ENCODE results near the gene TMEM181. TPM values are rescaled to one million over a fixed set of nuclear protein-coding genes. Genes with fewer than 3 reads are reported as not detected.

Gene TMEM181
- polyA plus RNA-seq, 1 donor from 2014 or later = 2.2 TPM

GRCh38 chr6:158564243-158565121 is 4.6 kb downstream of the TMEM181 start:
- Mint-ChIP-seq H3K36me3 (peaks cover 4% of the 10 kb centered on the region), H3K4me3 (peak overlapping the region in 2 of 4 donors; percentile 32 to 36), H3K9me3 (no peaks in the 10 kb centered on the region), H3K27me3 (no peaks in the 10 kb centered on the region), H3K27ac (no peak overlapping the region), H3K4me1 (peaks cover 32 to 44% (median 32%) of the 10 kb centered on the region in 3 donors)

- H3K9me3 Mint-ChIP-seq = no peaks in the 10 kb centered on the region
- peaks cover 32 to 47% (median 35%) of the 10 kb centered on the region in 3 donors for H3K4me1 Mint-ChIP-seq
- peak overlapping the region in 1 of 3 donors; percentile 33 for H3K27ac Mint-ChIP-seq
- peak overlapping the region in 2 of 4 donors; percentile 27 to 36 for H3K4me3 Mint-ChIP-seq
- H3K36me3 Mint-ChIP-seq = peaks cover 4% of the 10 kb centered on the region
- no peaks in the 10 kb centered on the region for H3K27me3 Mint-ChIP-seq
These were observed 5.2 kb downstream of the TMEM181 start for GRCh38 chr6:158565122-158565429.

DNA sequence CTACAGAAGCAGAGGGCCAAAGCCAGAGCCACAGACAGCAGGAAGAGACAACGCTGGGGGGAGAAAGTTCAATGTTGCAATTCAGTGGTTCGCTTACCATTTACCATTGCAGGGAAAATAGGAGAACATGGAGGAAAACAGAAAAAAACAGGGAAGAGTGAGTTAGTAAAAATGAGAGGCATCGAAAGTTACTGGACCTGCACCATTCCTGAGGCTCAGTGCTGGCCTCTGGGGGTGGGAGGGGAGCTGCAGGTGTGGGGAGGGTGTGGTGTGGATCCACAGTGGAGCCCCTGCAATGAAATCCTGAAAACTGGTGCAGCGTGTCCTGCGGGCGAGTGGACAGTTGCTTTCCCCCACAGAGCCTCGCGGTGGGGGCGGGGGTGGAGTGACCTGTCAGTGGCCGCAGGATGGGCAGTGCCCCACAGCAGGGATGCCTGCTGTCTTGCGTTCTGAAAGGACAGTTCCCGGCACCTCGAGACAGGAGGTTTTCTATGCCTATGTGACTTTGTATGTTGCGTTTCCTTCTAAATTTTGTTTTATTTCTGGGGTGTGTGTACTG is 5.7 kb downstream of the TMEM181 start:
- Mint-ChIP-seq H3K4me1 (peaks cover 31 to 50% (median 34%) of the 10 kb centered on the region in 3 donors), H3K4me3 (no peak overlapping the region), H3K9me3 (no peaks in the 10 kb centered on the region), H3K27me3 (no peaks in the 10 kb centered on the region), H3K36me3 (peaks cover 4% of the 10 kb centered on the region), H3K27ac (peak overlapping the region in 1 of 3 donors; percentile 48)

DNA sequence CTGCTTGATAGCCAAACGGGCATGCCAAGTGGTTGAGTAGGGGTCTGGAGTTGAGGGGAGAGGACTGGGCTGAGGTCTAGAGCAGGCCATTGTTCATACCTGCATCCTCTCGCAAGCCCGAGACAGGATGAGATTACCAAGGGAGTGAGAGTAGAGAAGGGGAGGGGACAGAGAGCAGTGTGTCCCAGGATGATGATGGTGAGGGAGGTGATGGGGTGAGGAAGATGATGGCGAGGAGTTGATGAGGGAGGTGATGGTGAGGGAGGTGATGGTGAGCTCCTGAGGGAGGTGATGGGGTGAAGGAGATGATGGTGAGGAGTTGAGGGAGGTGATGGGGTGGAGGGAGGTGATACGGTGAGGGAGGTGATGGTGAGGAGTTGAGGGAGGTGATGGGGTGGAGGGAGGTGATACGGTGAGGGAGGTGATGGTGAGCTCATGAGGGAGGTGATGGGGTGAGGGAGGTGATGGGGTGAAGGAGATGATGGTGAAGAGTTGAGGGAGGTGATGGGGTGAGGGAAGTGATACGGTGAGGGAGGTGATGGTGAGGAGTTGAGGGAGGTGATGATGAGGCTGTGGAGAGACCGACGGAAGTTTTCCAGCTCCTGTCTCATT is 6.4 kb downstream of the TMEM181 start:
- Mint-ChIP-seq H3K9me3 (no peaks in the 10 kb centered on the region), H3K36me3 (peaks cover 4% of the 10 kb centered on the region), H3K4me3 (no peak overlapping the region), H3K27ac (peak overlapping the region in 1 of 3 donors; percentile 48), H3K27me3 (no peaks in the 10 kb centered on the region), H3K4me1 (peaks cover 24 to 44% (median 28%) of the 10 kb centered on the region in 3 donors)

DNA sequence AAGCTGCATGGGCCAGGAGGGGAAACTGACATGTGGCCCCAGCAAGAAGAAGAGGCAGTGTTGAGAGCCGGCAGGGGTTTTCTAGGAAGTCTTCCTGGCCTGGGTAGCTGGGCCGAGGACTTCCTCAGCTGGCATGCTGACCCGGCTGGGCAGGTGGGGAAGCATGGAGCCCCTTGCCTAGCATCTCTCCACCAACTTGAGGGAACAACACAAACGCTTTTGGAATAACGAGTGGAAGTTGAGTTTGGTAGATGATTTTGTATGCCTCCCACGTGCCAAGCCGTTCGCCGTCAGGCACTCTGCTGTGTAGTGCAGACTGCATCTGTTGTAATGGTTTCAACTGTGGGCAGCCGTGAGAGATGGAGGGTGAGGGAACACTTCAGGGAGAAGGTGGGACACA is 7.3 kb downstream of the TMEM181 start:
- H3K36me3 Mint-ChIP-seq = peaks cover 4% of the 10 kb centered on the region
- no peaks in the 10 kb centered on the region for H3K27me3 Mint-ChIP-seq
- peaks cover 16 to 41% (median 26%) of the 10 kb centered on the region in 3 donors for H3K4me1 Mint-ChIP-seq
- peak overlapping the region in 2 of 4 donors; percentile 30 to 74 for H3K4me3 Mint-ChIP-seq
- H3K9me3 Mint-ChIP-seq = no peaks in the 10 kb centered on the region
- H3K27ac Mint-ChIP-seq = peak overlapping the region in 2 of 3 donors; percentile 13 to 92

DNA sequence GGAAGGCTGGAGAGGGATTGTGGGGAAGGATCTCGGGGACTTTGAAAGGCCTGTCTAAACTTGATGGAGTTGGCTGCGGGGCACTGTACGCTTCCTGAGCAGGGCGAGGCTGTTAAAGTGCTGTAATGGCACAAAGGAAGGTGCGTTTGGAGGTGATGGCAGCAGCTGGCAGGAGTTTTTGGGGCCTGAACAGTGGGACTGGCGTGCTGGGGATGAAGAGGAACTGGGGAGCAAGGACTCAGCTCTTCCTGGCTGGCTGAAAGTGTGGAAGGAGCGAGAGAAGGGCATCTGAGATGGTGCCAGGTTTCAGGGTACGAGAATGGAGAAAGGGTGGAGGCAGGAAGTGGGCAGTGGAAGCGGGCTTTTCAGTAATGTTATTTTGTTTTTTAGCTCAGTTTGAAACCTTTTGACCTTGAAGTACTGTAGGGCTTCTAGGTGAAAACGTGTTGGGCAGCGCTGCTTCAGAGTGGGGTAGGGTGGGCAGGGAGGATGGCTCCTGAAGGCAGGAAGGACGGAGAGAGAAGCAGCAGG is 8.0 kb downstream of the TMEM181 start:
- Mint-ChIP-seq H3K36me3 (peaks cover 4% of the 10 kb centered on the region), H3K4me1 (peaks cover 16 to 39% (median 22%) of the 10 kb centered on the region in 3 donors), H3K27ac (peak overlapping the region in 2 of 3 donors; percentile 9 to 92), H3K4me3 (peak overlapping the region in 1 of 4 donors; percentile 50), H3K9me3 (no peaks in the 10 kb centered on the region), H3K27me3 (no peaks in the 10 kb centered on the region)

GRCh38 chr6:158568549-158568948 is 8.7 kb downstream of the TMEM181 start:
- Mint-ChIP-seq H3K27me3 (no peaks in the 10 kb centered on the region), H3K9me3 (no peaks in the 10 kb centered on the region), H3K4me3 (peak overlapping the region in 1 of 4 donors; percentile 39), H3K4me1 (peaks cover 16 to 41% (median 23%) of the 10 kb centered on the region in 3 donors), H3K36me3 (peaks cover 4% of the 10 kb centered on the region), H3K27ac (peak overlapping the region in 1 of 3 donors; percentile 92)

GRCh38 chr6:158569036-158569435 is 9.1 kb downstream of the TMEM181 start:
- no peak overlapping the region for H3K4me3 Mint-ChIP-seq
- peaks cover 16 to 41% (median 23%) of the 10 kb centered on the region in 3 donors for H3K4me1 Mint-ChIP-seq
- no peaks in the 10 kb centered on the region for H3K9me3 Mint-ChIP-seq
- no peaks in the 10 kb centered on the region for H3K27me3 Mint-ChIP-seq
- peaks cover 4% of the 10 kb centered on the region for H3K36me3 Mint-ChIP-seq
- H3K27ac Mint-ChIP-seq = no peak overlapping the region

- Mint-ChIP-seq H3K4me1 (peaks cover 21 to 33% (median 24%) of the 10 kb centered on the region in 3 donors), H3K9me3 (no peaks in the 10 kb centered on the region), H3K27ac (no peak overlapping the region)
These were observed 10.7 kb downstream of the TMEM181 start for GRCh38 chr6:158570681-158570962.

DNA sequence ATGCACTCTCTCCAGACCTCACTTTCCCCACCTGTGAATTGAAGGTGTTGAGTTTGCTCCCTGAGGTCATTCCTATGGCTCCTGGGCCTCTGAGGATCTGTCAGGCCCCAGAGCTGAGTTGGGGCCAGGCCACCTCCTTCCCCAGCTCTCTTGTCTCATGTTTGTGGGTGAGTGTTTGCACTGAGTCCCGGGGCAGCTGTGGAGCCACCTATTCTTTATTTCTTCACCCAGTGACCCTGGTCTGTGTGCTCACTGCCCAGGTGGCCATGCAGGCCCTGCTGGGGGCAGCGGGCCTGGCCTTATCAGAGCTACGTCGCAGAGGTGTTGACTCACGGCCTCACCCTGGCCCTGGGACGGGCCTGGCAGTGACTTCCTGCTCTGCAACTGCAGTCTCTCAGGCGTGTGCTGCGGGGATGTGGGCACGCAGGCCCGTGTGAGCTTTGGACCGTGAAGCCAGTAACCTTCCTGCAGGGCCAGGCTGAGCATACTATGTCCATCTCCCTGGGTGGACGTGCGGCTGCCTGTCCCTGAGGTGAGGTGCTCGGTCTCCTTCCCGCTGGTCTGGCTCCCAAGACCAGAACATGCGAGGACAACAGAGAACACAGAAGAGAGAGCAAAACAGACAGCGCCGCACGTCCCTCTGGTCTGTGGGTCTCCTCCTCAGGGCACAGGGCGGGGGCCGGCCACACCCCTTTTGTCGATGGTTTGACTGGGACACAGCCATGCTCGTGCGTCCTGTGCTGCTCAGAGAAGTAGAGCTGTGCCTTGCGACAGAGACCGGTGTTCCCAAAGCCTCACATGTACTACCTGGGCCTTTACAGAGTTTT is 12.1 kb downstream of the TMEM181 start:
- no peaks in the 10 kb centered on the region for H3K27me3 Mint-ChIP-seq
- peak overlapping the region in 1 of 3 donors; percentile 98 for H3K27ac Mint-ChIP-seq
- peak overlapping the region in 2 of 4 donors; percentile 51 to 55 for H3K4me3 Mint-ChIP-seq
- H3K4me1 Mint-ChIP-seq = peaks cover 20 to 30% (median 24%) of the 10 kb centered on the region in 3 donors
- peaks cover 4% of the 10 kb centered on the region for H3K36me3 Mint-ChIP-seq
- H3K9me3 Mint-ChIP-seq = peaks cover 0 to under 1% (median 0%) of the 10 kb centered on the region in 3 donors

More at GRCh38 chr6:158570681-158570962, 10.7 kb downstream of the TMEM181 start:
- H3K27me3 Mint-ChIP-seq = no peaks in the 10 kb centered on the region
- no peak overlapping the region for H3K4me3 Mint-ChIP-seq
- peaks cover 2% of the 10 kb centered on the region for H3K36me3 Mint-ChIP-seq

GRCh38 chr6:158572653-158573541 is 13.0 kb downstream of the TMEM181 start:
- peak overlapping the region in 2 of 3 donors; percentile 73 to 98 for H3K27ac Mint-ChIP-seq
- H3K4me1 Mint-ChIP-seq = peaks cover 18 to 22% (median 19%) of the 10 kb centered on the region in 3 donors
- peaks cover 0 to 3% (median 0%) of the 10 kb centered on the region in 3 donors for H3K9me3 Mint-ChIP-seq
- H3K36me3 Mint-ChIP-seq = peaks cover 8% of the 10 kb centered on the region
- H3K4me3 Mint-ChIP-seq = peak overlapping the region in 1 of 4 donors; percentile 78
- no peaks in the 10 kb centered on the region for H3K27me3 Mint-ChIP-seq

- H3K36me3 Mint-ChIP-seq = peaks cover 8% of the 10 kb centered on the region
- H3K9me3 Mint-ChIP-seq = peaks cover 0 to 3% (median 0%) of the 10 kb centered on the region in 3 donors
- no peaks in the 10 kb centered on the region for H3K27me3 Mint-ChIP-seq
- no peak overlapping the region for H3K27ac Mint-ChIP-seq
- H3K4me1 Mint-ChIP-seq = peaks cover 12 to 17% (median 14%) of the 10 kb centered on the region in 3 donors
- H3K4me3 Mint-ChIP-seq = no peak overlapping the region
These were observed 13.6 kb downstream of the TMEM181 start for GRCh38 chr6:158573542-158573931.

GRCh38 chr6:158574800-158575199 is 14.9 kb downstream of the TMEM181 start:
- Mint-ChIP-seq H3K27ac (no peak overlapping the region), H3K27me3 (no peaks in the 10 kb centered on the region), H3K9me3 (peaks cover 0 to 3% (median 0%) of the 10 kb centered on the region in 3 donors), H3K4me3 (no peak overlapping the region), H3K36me3 (peaks cover 8% of the 10 kb centered on the region), H3K4me1 (peaks cover 8 to 16% (median 10%) of the 10 kb centered on the region in 3 donors)

Data from IgD-negative memory B cell (primary cell).